ENCODE data around the gene SVOP.

- no peak for TF ChIP-seq CTCF (IDR thresholded peaks at IDR 0.05)
- TF ChIP-seq POLR2A (IDR thresholded peaks at IDR 0.05; ENCODE audit: low read depth), result no peak
- no peak for TF ChIP-seq POLR2AphosphoS5 (IDR thresholded peaks at IDR 0.05)
- TF ChIP-seq EP300 (IDR thresholded peaks at IDR 0.05), result no peak
Observed at GRCh38 chr12:108975024-108975593, 45.8 kb downstream of the SVOP start.
